Kidney epithelial cell (primary cell): ENCODE results near the gene CEBPG. TPM values are rescaled to one million over a fixed set of nuclear protein-coding genes. Genes with fewer than 3 reads are reported as not detected.

ENCODE experiments used
- DNase-seq: peaks from one replicate; pipeline ENCODE4 v3.0.0-alpha.2; 2010; ENCODE audit warnings: low read depth
- H3K27me3 ChIP-seq: 2 replicates; pipeline ENCODE4 v1.6.0; 2011; ENCODE audit warnings: low read length; ENCODE audit not compliant: control insufficient read depth, insufficient read depth
- H3K36me3 ChIP-seq: 2 replicates; pipeline ENCODE4 v1.5.1; 2011; ENCODE audit warnings: low read length; ENCODE audit not compliant: control insufficient read depth, insufficient read depth
- H3K4me3 ChIP-seq: 2 replicates; pipeline ENCODE4 v1.5.1; 2011; ENCODE audit warnings: low read depth, mild to moderate bottlenecking, control low read depth, low read length
- CTCF ChIP-seq: IDR thresholded peaks from 2 replicates; pipeline ENCODE4 v1.5.1; 2011; ENCODE audit warnings: mild to moderate bottlenecking, moderate library complexity, low read length, control low read depth, inconsistent platforms; ENCODE audit not compliant: insufficient read depth, poor library complexity, severe bottlenecking
- total RNA-seq: library from RNA; depleted of rRNA; stranded (reverse); fragments of >200 nt; gene quantifications from 2 replicates; pipeline ENCODE4 v1.2.3, GENCODE V29; 2015

CEBPG gene
- total RNA-seq, 1 donor from 2014 or later: 55.7 TPM

GRCh38 chr19:33333151-33333550 is 40.4 kb upstream of the CEBPG start:
- no peaks in the 10 kb centered on the region for H3K36me3 ChIP-seq
- no peak overlapping the region for H3K4me3 ChIP-seq
- TF ChIP-seq CTCF: no peak
- H3K27me3 ChIP-seq: no peaks in the 10 kb centered on the region
- no peak for DNase-seq

DNA sequence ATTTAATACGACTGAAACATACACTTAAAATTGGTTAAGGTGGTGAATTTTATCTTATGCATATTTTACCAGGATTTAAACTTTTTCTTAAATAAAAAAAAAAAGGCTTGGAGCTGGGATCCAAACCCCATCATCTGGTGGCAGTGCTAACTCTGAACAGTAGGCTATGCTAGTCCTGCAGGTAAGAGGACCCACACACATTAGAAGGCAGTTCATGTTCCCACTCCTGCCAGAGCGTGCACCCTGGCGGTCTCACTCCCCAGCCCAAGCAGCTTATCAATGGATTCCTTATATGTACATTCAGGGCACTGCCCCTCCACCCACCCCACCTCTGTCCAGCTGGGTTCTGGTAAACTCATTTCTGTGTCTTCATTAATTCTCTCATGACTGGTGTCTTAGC is 39.9 kb upstream of the CEBPG start:
- TF ChIP-seq CTCF: no peak
- H3K4me3 ChIP-seq: no peak overlapping the region
- no peak for DNase-seq
- no peaks in the 10 kb centered on the region for H3K27me3 ChIP-seq
- H3K36me3 ChIP-seq: no peaks in the 10 kb centered on the region

DNA sequence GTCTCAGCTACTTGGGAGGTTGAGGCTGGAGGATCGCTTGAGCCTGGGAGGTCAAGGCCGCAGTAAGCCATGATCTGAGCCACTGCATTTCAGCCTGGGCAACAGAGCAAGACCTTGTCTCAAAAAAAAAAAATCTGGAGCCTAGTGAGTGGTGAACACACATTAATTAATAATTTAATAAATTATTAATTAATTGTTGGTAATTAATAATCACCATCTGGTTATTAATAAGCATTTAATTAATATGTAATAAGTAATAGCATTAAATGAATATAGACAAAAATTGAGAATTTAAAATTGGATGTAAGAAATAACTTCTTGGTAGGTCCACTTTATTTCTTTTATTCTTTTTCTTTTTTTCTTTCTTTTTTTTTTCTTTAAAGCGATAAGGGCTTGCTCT is 39.2 kb upstream of the CEBPG start:
- no peaks in the 10 kb centered on the region for H3K36me3 ChIP-seq
- no peak for TF ChIP-seq CTCF
- H3K27me3 ChIP-seq: no peaks in the 10 kb centered on the region
- DNase-seq: no peak
- no peak overlapping the region for H3K4me3 ChIP-seq

DNA sequence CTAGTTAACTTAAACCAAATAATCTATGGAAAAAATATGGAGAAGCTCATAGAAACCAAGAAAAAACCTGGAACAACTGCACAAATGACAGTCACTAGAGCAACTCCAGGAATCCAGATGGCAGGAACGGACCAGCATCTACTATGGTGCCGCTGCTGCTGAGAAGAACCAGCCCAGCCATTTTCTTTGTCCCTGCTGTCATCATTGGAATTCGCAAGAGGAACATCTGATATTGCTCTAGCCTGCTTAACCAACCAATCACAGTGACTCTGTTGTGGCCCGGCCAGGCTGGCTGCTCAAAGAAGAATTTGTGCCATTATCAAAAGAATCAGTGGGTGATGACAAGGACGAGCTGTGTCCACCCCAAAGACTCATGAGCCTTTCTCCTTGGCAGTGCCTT is 38.1 kb upstream of the CEBPG start:
- Histone ChIP-seq H3K27me3 (no peaks in the 10 kb centered on the region), H3K4me3 (no peak overlapping the region), H3K36me3 (no peaks in the 10 kb centered on the region)
- DNase-seq: no peak
- no peak for TF ChIP-seq CTCF

DNA sequence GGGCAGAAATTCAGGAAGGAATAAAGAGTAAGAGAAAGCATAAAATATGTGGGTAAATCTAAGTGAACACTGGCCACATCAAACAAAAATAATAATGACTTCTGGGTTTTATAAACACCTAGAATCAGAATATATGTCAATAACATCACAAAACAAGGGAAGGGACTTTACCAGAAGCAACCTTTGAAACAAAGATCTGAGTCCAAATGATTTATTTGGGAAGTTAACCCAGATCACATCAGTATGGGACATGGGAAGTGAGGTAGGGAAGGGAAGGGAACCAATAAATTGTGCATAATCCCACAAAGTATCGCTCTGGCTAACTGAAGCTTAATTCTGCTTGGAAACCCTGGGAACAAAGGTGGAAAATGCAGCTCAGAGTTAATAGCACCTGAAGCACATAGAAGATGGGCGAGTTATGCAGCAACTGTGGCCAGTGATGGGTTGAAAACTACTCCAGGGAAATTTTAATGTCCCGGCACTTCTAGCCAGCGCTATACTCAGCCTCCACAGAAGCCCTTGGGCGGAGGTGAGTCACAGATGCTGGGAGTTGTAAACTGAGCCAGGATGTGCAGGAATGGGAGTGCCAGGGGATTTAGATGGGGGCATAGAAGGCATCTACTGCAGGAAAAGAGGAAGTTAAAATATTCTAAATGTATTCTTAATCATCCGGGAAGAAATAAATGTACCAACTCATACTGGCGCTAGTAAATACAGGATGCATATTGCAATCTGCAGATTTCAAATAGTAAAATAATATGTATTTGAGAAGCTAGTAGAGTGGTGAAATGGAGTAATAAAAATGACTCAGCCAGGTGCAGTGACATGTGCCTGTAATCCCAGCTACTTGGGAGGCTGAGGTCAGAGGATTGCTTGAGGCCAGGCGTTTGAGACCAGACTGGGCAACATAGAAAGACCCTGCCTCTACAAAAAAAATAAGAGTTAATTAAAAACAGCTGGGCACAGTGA is 34.2 kb upstream of the CEBPG start:
- no peak overlapping the region for H3K4me3 ChIP-seq
- DNase-seq: no peak
- H3K27me3 ChIP-seq: no peaks in the 10 kb centered on the region
- H3K36me3 ChIP-seq: no peaks in the 10 kb centered on the region
- no peak for TF ChIP-seq CTCF

DNA sequence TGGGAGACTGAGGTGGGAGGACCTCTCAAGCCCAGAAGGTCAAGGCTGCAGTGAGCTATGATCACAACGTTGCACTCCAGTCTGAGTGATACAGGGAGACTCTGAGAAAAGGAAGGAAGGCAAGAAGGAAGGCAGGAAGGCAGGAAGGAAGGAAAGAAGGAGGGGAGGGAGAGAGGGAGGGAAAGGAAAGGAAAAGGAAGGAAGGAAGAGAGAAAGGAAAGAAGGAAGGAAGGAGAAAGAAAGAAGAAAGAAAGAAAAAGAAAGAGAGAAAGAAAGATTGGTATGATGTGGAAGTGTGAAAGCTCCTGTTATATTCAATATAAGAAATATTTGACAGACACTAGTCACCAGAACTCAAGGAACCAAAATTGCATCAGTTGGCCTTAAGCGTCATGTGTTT is 32.5 kb upstream of the CEBPG start:
- DNase-seq: no peak
- H3K36me3 ChIP-seq: no peaks in the 10 kb centered on the region
- no peaks in the 10 kb centered on the region for H3K27me3 ChIP-seq
- TF ChIP-seq CTCF: no peak
- no peak overlapping the region for H3K4me3 ChIP-seq
